AG09319 (cell line): ENCODE results near the gene FZD10.

Experiments
- DNase-seq: peaks from one replicate; pipeline ENCODE4 v3.0.0-alpha.2; 2010; ENCODE audit warnings: low read depth; ENCODE audit errors: extremely low read depth
- TF ChIP-seq, protein P1 (sequence below): IDR thresholded peaks from 2 replicates; pipeline ENCODE4 v1.5.1; 2011; ENCODE audit warnings: low read depth, mild to moderate bottlenecking, inconsistent platforms, low read length, moderate library complexity

FZD10 gene

GRCh38 chr12:130131801-130132200 lies 30.5 kb upstream of the FZD10 start:
- no peak for DNase-seq
- TF ChIP-seq, protein P1, sequence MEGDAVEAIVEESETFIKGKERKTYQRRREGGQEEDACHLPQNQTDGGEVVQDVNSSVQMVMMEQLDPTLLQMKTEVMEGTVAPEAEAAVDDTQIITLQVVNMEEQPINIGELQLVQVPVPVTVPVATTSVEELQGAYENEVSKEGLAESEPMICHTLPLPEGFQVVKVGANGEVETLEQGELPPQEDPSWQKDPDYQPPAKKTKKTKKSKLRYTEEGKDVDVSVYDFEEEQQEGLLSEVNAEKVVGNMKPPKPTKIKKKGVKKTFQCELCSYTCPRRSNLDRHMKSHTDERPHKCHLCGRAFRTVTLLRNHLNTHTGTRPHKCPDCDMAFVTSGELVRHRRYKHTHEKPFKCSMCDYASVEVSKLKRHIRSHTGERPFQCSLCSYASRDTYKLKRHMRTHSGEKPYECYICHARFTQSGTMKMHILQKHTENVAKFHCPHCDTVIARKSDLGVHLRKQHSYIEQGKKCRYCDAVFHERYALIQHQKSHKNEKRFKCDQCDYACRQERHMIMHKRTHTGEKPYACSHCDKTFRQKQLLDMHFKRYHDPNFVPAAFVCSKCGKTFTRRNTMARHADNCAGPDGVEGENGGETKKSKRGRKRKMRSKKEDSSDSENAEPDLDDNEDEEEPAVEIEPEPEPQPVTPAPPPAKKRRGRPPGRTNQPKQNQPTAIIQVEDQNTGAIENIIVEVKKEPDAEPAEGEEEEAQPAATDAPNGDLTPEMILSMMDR: no peak

- TF ChIP-seq, protein P1: no peak
- DNase-seq: no peak
These were observed 29.3 kb upstream of the FZD10 start for GRCh38 chr12:130132831-130133511.

- TF ChIP-seq, protein P1: no peak
- DNase-seq: no peak
These were observed 28.3 kb upstream of the FZD10 start for GRCh38 chr12:130133851-130134562.

GRCh38 chr12:130134563-130134915 lies 27.7 kb upstream of the FZD10 start:
- TF ChIP-seq, protein P1: no peak
- DNase-seq: no peak

GRCh38 chr12:130136509-130137039 lies 25.7 kb upstream of the FZD10 start:
- DNase-seq: no peak
- TF ChIP-seq, protein P1: no peak

- DNase-seq: no peak
- TF ChIP-seq, protein P1: no peak
These were observed 24.9 kb upstream of the FZD10 start for GRCh38 chr12:130137040-130138018.
